ENCODE results near the gene C5orf63.
A peak's percentile ranks its signal among the peaks of the same experiment; 100 is the strongest.
"Not testable (repeated sequence)": the region's sequence is repeated elsewhere in the genome, so short reads cannot be mapped to it uniquely, and the experiment has no call there.

Gene C5orf63

GRCh38 chr5:127028822-127029457 is 44.4 kb downstream of the C5orf63 start:
- Histone ChIP-seq H3K36me3 (ENCODE audit: control insufficient read depth, low read depth, low read length) (no peaks in the 10 kb centered on the region), H3K9me3 (ENCODE audit: control insufficient read depth, low read depth, low read length) (no peaks in the 10 kb centered on the region), H3K27ac (ENCODE audit: low read length) (no peak overlapping the region), H3K27me3 (ENCODE audit: control insufficient read depth, insufficient read depth, low read length) (peaks cover 39% of the 10 kb centered on the region), H3K9ac (ENCODE audit: low read length) (no peak overlapping the region), H3K4me3 (ENCODE audit: low read length) (peak overlapping the region; percentile 88), H3K4me1 (ENCODE audit: control insufficient read depth, low read depth, low read length) (peaks cover 16% of the 10 kb centered on the region)

GRCh38 chr5:127027539-127027938 is 45.8 kb downstream of the C5orf63 start:
- Histone ChIP-seq H3K36me3 (ENCODE audit: control insufficient read depth, low read depth, low read length) (no peaks in the 10 kb centered on the region), H3K27me3 (ENCODE audit: control insufficient read depth, insufficient read depth, low read length) (peaks cover 31% of the 10 kb centered on the region), H3K9ac (ENCODE audit: low read length) (no peak overlapping the region), H3K27ac (ENCODE audit: low read length) (no peak overlapping the region), H3K4me1 (ENCODE audit: control insufficient read depth, low read depth, low read length) (peaks cover 16% of the 10 kb centered on the region), H3K9me3 (ENCODE audit: control insufficient read depth, low read depth, low read length) (no peaks in the 10 kb centered on the region), H3K4me3 (ENCODE audit: low read length) (no peak overlapping the region)

GRCh38 chr5:127026166-127026565 is 47.1 kb downstream of the C5orf63 start:
- Histone ChIP-seq H3K36me3 (ENCODE audit: control insufficient read depth, low read depth, low read length) (no peaks in the 10 kb centered on the region), H3K4me3 (ENCODE audit: low read length) (no peak overlapping the region), H3K27ac (ENCODE audit: low read length) (no peak overlapping the region), H3K4me1 (ENCODE audit: control insufficient read depth, low read depth, low read length) (peaks cover 16% of the 10 kb centered on the region), H3K27me3 (ENCODE audit: control insufficient read depth, insufficient read depth, low read length) (peaks cover 18% of the 10 kb centered on the region), H3K9ac (ENCODE audit: low read length) (no peak overlapping the region), H3K9me3 (ENCODE audit: control insufficient read depth, low read depth, low read length) (no peaks in the 10 kb centered on the region)

- Histone ChIP-seq H3K27ac (ENCODE audit: low read length) (no peak overlapping the region), H3K27me3 (ENCODE audit: control insufficient read depth, insufficient read depth, low read length) (peaks cover 15% of the 10 kb centered on the region), H3K4me3 (ENCODE audit: low read length) (no peak overlapping the region), H3K9ac (ENCODE audit: low read length) (no peak overlapping the region), H3K9me3 (ENCODE audit: control insufficient read depth, low read depth, low read length) (no peaks in the 10 kb centered on the region), H3K36me3 (ENCODE audit: control insufficient read depth, low read depth, low read length) (no peaks in the 10 kb centered on the region), H3K4me1 (ENCODE audit: control insufficient read depth, low read depth, low read length) (peaks cover 16% of the 10 kb centered on the region)
Observed at GRCh38 chr5:127025467-127025866, 47.8 kb downstream of the C5orf63 start.

DNA sequence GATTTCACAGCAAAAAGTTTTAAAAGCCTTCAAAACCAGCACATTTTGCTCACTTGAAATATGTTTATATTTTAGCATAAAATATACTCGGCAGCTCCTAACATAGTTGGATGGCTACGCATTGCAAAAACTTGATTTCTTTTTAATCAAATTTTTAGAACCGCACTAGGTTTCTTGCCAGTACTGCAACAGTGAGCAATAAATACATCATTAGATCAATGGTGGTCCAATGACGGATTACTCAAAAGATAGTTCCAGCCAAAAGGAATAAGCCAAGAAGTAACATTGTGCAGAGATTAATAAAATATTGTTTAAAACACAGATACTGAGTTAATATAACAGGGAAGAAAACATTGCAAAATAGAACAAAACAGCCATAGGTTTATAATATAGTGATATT is 48.5 kb downstream of the C5orf63 start:
- Histone ChIP-seq H3K4me3 (ENCODE audit: low read length) (no peak overlapping the region), H3K9me3 (ENCODE audit: control insufficient read depth, low read depth, low read length) (no peaks in the 10 kb centered on the region), H3K9ac (ENCODE audit: low read length) (no peak overlapping the region), H3K36me3 (ENCODE audit: control insufficient read depth, low read depth, low read length) (no peaks in the 10 kb centered on the region), H3K27ac (ENCODE audit: low read length) (no peak overlapping the region), H3K4me1 (ENCODE audit: control insufficient read depth, low read depth, low read length) (peaks cover 16% of the 10 kb centered on the region), H3K27me3 (ENCODE audit: control insufficient read depth, insufficient read depth, low read length) (peaks cover 15% of the 10 kb centered on the region)

DNA sequence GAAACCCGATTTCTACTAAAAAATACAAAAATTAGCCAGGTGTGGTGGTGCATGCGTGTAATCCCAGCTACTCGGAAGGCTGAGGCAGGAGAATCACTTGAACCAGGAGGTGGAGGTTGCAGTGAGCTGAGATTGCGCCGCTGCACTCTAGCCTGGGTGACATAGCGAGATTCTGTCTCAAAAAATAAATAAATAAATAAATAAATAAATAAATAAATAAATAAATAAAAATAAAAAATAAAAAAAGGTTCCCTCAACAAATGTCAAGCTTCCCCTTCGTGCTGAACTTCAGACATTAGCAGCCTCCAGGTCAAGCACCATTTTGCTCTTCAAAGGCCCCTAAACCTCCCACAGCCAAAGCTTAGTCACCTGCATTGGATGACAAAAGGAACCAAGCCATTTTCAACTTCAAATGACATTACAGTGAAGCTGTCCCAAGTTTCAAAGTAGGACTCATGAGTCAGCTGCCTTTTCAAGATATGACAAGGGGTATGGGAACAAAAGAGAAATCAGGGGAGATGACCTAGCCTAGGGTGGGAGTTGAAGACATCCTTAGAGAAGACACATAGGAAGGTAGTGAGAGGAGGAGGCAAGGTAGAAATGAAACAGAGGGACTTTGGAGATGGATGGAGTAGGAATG is 49.6 kb downstream of the C5orf63 start:
- H3K27ac ChIP-seq (ENCODE audit: low read length); H3K36me3 ChIP-seq (ENCODE audit: control insufficient read depth, low read depth, low read length); H3K27me3 ChIP-seq (ENCODE audit: control insufficient read depth, insufficient read depth, low read length); H3K4me3 ChIP-seq (ENCODE audit: low read length); H3K9ac ChIP-seq (ENCODE audit: low read length); H3K4me1 ChIP-seq (ENCODE audit: control insufficient read depth, low read depth, low read length); H3K9me3 ChIP-seq (ENCODE audit: control insufficient read depth, low read depth, low read length): not testable (repeated sequence)

DNA sequence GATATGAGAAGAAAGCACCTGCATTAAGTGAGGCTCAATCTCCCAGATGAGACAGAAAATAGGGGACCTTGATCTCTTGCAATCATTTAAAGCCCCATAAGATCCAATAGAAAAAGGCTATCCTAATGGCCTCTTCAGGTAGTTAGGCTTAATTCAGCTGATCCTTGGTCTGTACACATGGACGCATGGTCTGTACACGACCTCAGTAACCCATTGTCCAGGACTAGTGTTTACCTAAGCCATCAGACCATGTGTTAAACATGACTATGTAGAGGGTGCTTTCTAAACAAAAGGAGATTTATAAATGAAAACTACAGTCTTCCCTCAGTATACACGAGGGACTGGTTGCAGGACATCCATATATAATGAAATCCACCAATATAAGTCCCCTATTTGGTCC is 50.5 kb downstream of the C5orf63 start:
- no peak overlapping the region for H3K27ac ChIP-seq (ENCODE audit: low read length)
- H3K27me3 ChIP-seq (ENCODE audit: control insufficient read depth, insufficient read depth, low read length): no peaks in the 10 kb centered on the region
- no peaks in the 10 kb centered on the region for H3K9me3 ChIP-seq (ENCODE audit: control insufficient read depth, low read depth, low read length)
- H3K4me1 ChIP-seq (ENCODE audit: control insufficient read depth, low read depth, low read length): peaks cover 9% of the 10 kb centered on the region
- no peak overlapping the region for H3K4me3 ChIP-seq (ENCODE audit: low read length)
- H3K36me3 ChIP-seq (ENCODE audit: control insufficient read depth, low read depth, low read length): no peaks in the 10 kb centered on the region
- H3K9ac ChIP-seq (ENCODE audit: low read length): no peak overlapping the region

GRCh38 chr5:127019928-127020327 is 53.4 kb downstream of the C5orf63 start:
- Histone ChIP-seq H3K9me3 (ENCODE audit: control insufficient read depth, low read depth, low read length) (no peaks in the 10 kb centered on the region), H3K9ac (ENCODE audit: low read length) (no peak overlapping the region), H3K27me3 (ENCODE audit: control insufficient read depth, insufficient read depth, low read length) (no peaks in the 10 kb centered on the region), H3K36me3 (ENCODE audit: control insufficient read depth, low read depth, low read length) (no peaks in the 10 kb centered on the region), H3K4me1 (ENCODE audit: control insufficient read depth, low read depth, low read length) (peaks cover 5% of the 10 kb centered on the region), H3K4me3 (ENCODE audit: low read length) (no peak overlapping the region), H3K27ac (ENCODE audit: low read length) (no peak overlapping the region)

DNA sequence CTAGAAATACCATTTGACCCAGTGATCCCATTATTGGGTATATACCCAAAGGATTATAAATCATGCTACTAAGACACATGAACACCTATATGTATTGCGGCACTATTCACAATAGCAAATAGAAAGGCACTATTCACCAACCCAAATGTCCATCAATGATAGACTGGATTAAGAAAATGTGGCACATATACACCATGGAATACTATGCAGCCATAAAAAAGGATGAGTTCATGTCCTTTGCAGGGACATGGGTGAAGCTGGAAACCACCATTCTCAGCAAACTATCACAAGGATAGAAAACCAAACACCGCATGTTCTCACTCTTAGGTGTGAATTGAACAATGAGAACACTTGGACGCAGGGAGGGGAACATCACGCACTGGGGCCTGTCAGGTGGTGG is 56.6 kb downstream of the C5orf63 start:
- H3K4me1 ChIP-seq (ENCODE audit: control insufficient read depth, low read depth, low read length); H3K9me3 ChIP-seq (ENCODE audit: control insufficient read depth, low read depth, low read length); H3K36me3 ChIP-seq (ENCODE audit: control insufficient read depth, low read depth, low read length); H3K9ac ChIP-seq (ENCODE audit: low read length); H3K4me3 ChIP-seq (ENCODE audit: low read length); H3K27ac ChIP-seq (ENCODE audit: low read length); H3K27me3 ChIP-seq (ENCODE audit: control insufficient read depth, insufficient read depth, low read length): not testable (repeated sequence)

- H3K36me3 ChIP-seq (ENCODE audit: control insufficient read depth, low read depth, low read length): no peaks in the 10 kb centered on the region
- H3K9me3 ChIP-seq (ENCODE audit: control insufficient read depth, low read depth, low read length): no peaks in the 10 kb centered on the region
- no peak overlapping the region for H3K4me3 ChIP-seq (ENCODE audit: low read length)
- no peak overlapping the region for H3K9ac ChIP-seq (ENCODE audit: low read length)
- H3K4me1 ChIP-seq (ENCODE audit: control insufficient read depth, low read depth, low read length): peaks cover 5% of the 10 kb centered on the region
- no peaks in the 10 kb centered on the region for H3K27me3 ChIP-seq (ENCODE audit: control insufficient read depth, insufficient read depth, low read length)
- H3K27ac ChIP-seq (ENCODE audit: low read length): no peak overlapping the region
Observed at GRCh38 chr5:127015716-127016115, 57.6 kb downstream of the C5orf63 start.

- H3K9me3 ChIP-seq (ENCODE audit: control insufficient read depth, low read depth, low read length): no peaks in the 10 kb centered on the region
- peaks cover 5% of the 10 kb centered on the region for H3K4me1 ChIP-seq (ENCODE audit: control insufficient read depth, low read depth, low read length)
- H3K36me3 ChIP-seq (ENCODE audit: control insufficient read depth, low read depth, low read length): no peaks in the 10 kb centered on the region
- no peaks in the 10 kb centered on the region for H3K27me3 ChIP-seq (ENCODE audit: control insufficient read depth, insufficient read depth, low read length)
- H3K4me3 ChIP-seq (ENCODE audit: low read length): no peak overlapping the region
- H3K9ac ChIP-seq (ENCODE audit: low read length): no peak overlapping the region
- no peak overlapping the region for H3K27ac ChIP-seq (ENCODE audit: low read length)
Observed at GRCh38 chr5:127014573-127014972, 58.7 kb downstream of the C5orf63 start.

- no peak overlapping the region for H3K4me3 ChIP-seq (ENCODE audit: low read length)
- no peaks in the 10 kb centered on the region for H3K36me3 ChIP-seq (ENCODE audit: control insufficient read depth, low read depth, low read length)
- H3K27me3 ChIP-seq (ENCODE audit: control insufficient read depth, insufficient read depth, low read length): no peaks in the 10 kb centered on the region
- no peak overlapping the region for H3K27ac ChIP-seq (ENCODE audit: low read length)
- no peak overlapping the region for H3K9ac ChIP-seq (ENCODE audit: low read length)
- no peaks in the 10 kb centered on the region for H3K9me3 ChIP-seq (ENCODE audit: control insufficient read depth, low read depth, low read length)
- H3K4me1 ChIP-seq (ENCODE audit: control insufficient read depth, low read depth, low read length): peaks cover 7% of the 10 kb centered on the region
Observed at GRCh38 chr5:127013407-127013806, 59.9 kb downstream of the C5orf63 start.
